Activated T-cell treated with anti-CD3 and anti-CD28 coated beads for 48 hours (primary cell): ENCODE data around the gene POU2AF3.
"Not testable (repeated sequence)": the region's sequence is repeated elsewhere in the genome, so short reads cannot be mapped to it uniquely, and the experiment has no call there.

Experiments
- DNase-seq: peaks from one replicate; pipeline ENCODE4 v3.0.0-alpha.2; 2020; ENCODE audit warnings: low read depth

The POU2AF3 gene

GRCh38 chr11:111301004-111301841 is 2.9 kb downstream of the POU2AF3 start:
- no peak for DNase-seq

GRCh38 chr11:111301842-111302118 is 3.4 kb downstream of the POU2AF3 start:
- DNase-seq = no peak

- DNase-seq = no peak
Observed at GRCh38 chr11:111302298-111302697, 4.0 kb downstream of the POU2AF3 start.

GRCh38 chr11:111303461-111303860 is 5.1 kb downstream of the POU2AF3 start:
- DNase-seq = no peak

GRCh38 chr11:111305162-111305802 is 6.9 kb downstream of the POU2AF3 start:
- no peak for DNase-seq

GRCh38 chr11:111305876-111306275 is 7.5 kb downstream of the POU2AF3 start:
- no peak for DNase-seq

GRCh38 chr11:111306321-111306720 is 8.0 kb downstream of the POU2AF3 start:
- no peak for DNase-seq

- DNase-seq = no peak
Observed at GRCh38 chr11:111307472-111308108, 9.2 kb downstream of the POU2AF3 start.

- DNase-seq = no peak
Observed at GRCh38 chr11:111308140-111308539, 9.8 kb downstream of the POU2AF3 start.

GRCh38 chr11:111309215-111309915 is 11.0 kb downstream of the POU2AF3 start:
- DNase-seq = no peak

GRCh38 chr11:111310088-111310487 is 11.7 kb downstream of the POU2AF3 start:
- DNase-seq = no peak

- no peak for DNase-seq
Observed at GRCh38 chr11:111310723-111311122, 12.4 kb downstream of the POU2AF3 start.

- DNase-seq = no peak
Observed at GRCh38 chr11:111312076-111312475, 13.7 kb downstream of the POU2AF3 start.

GRCh38 chr11:111319296-111319695 is 20.9 kb downstream of the POU2AF3 start:
- no peak for DNase-seq

- DNase-seq = not testable (repeated sequence)
Observed at GRCh38 chr11:111320199-111320598, 21.9 kb downstream of the POU2AF3 start.

- no peak for DNase-seq
Observed at GRCh38 chr11:111320728-111321568, 22.6 kb downstream of the POU2AF3 start.

GRCh38 chr11:111322534-111322933 is 24.2 kb downstream of the POU2AF3 start:
- no peak for DNase-seq

GRCh38 chr11:111324277-111324720 is 26.0 kb downstream of the POU2AF3 start:
- DNase-seq = no peak

- DNase-seq = no peak
Observed at GRCh38 chr11:111325259-111325658, 26.9 kb downstream of the POU2AF3 start.

- no peak for DNase-seq
Observed at GRCh38 chr11:111326824-111327223, 28.5 kb downstream of the POU2AF3 start.

- no peak for DNase-seq
Observed at GRCh38 chr11:111327908-111328624, 29.7 kb downstream of the POU2AF3 start.
